Left ventricle myocardium superior (tissue), 1 donor: Measurements from ENCODE around the gene C3orf62. TPM values are rescaled to one million over a fixed set of nuclear protein-coding genes. Genes with fewer than 3 reads are reported as not detected.
A peak's percentile ranks its signal among the peaks of the same experiment; 100 is the strongest.
"Not testable (repeated sequence)": the region's sequence is repeated elsewhere in the genome, so short reads cannot be mapped to it uniquely, and the experiment has no call there.

ENCODE experiments used
- ATAC-seq: fragments of 200-7000 bp; cut with Tn5 transposase; one replicate; pipeline ENCODE4 v1.9.1; 2020; ENCODE audit warnings: mild to moderate bottlenecking, moderate library complexity
- DNase-seq: peaks from one replicate; pipeline ENCODE4 v3.0.0-alpha.2; 2020
- intact Hi-C: fragments of 100-400 bp; cut with micrococcal nuclease; formaldehyde crosslinking; loops from one replicate; pipeline ENCODE4 v1.11.0; 2022
- total RNA-seq: library from RNA; stranded (reverse); fragmentation: NEBNext Ultra II Directional; extraction: Animal tissue kit (Norgen Biotek cat#: 25700); gene quantifications from one replicate; pipeline ENCODE4 v1.2.1, GENCODE V29; 2021
- donor health status: DM: no; HTN: yes; CAD: no; lungs with severe emphysema.

C3orf62 gene
- total RNA-seq, 1 donor from 2014 or later, result 3.0 TPM

GRCh38 chr3:49273825-49274532, 3.1 kb downstream of the C3orf62 start:
- intact Hi-C loops, result loop anchor here (10.0 kb wide), 1 partner anchor 99 kb away; the partner anchor contains the start of gene KLHDC8B
- no peak for ATAC-seq

GRCh38 chr3:49271047-49271446, 6.0 kb downstream of the C3orf62 start:
- no peak for DNase-seq
- ATAC-seq, result no peak
- intact Hi-C loops, result loop anchor here (10.0 kb wide), 1 partner anchor 96 kb away; the partner anchor contains the start of gene KLHDC8B

More at GRCh38 chr3:49273825-49274532, 3.1 kb downstream of the C3orf62 start:
- DNase-seq, result no peak

GRCh38 chr3:49270156-49270500, 6.9 kb downstream of the C3orf62 start:
- no peak for DNase-seq
- intact Hi-C loops, result loop anchor here (10.0 kb wide), 1 partner anchor 95 kb away; the partner anchor contains the start of gene KLHDC8B
- ATAC-seq, result no peak

GRCh38 chr3:49269443-49270155, 7.4 kb downstream of the C3orf62 start:
- no peak for DNase-seq
- no peak for ATAC-seq
- intact Hi-C loops, result loop anchor here (10.0 kb wide), 1 partner anchor 95 kb away; the partner anchor contains the start of gene KLHDC8B

GRCh38 chr3:49266410-49267095, 10.5 kb downstream of the C3orf62 start:
- DNase-seq, result no peak
- intact Hi-C loops, result no loop called here
- ATAC-seq, result peak; percentile 39

GRCh38 chr3:49265661-49266386, 11.2 kb downstream of the C3orf62 start:
- DNase-seq, result no peak

GRCh38 chr3:49263159-49263889, 13.7 kb downstream of the C3orf62 start:
- intact Hi-C loops, result no loop called here
- ATAC-seq (peak; percentile 35), DNase-seq (no peak)

More at GRCh38 chr3:49265661-49266386, 11.2 kb downstream of the C3orf62 start:
- peak; percentile 52 for ATAC-seq
- intact Hi-C loops, result no loop called here

- no peak for DNase-seq
- intact Hi-C loops, result no loop called here
- no peak for ATAC-seq
Observed at GRCh38 chr3:49260806-49261324, 16.2 kb downstream of the C3orf62 start.

- no peak for DNase-seq
- intact Hi-C loops, result no loop called here
- ATAC-seq, result no peak
Observed at GRCh38 chr3:49257187-49257586, 19.8 kb downstream of the C3orf62 start.

- no peak for DNase-seq
- intact Hi-C loops, result no loop called here
Observed at GRCh38 chr3:49255718-49256511, 21.1 kb downstream of the C3orf62 start.

GRCh38 chr3:49255112-49255511, 21.9 kb downstream of the C3orf62 start:
- DNase-seq, result no peak
- intact Hi-C loops, result no loop called here
- ATAC-seq, result no peak

More at GRCh38 chr3:49255718-49256511, 21.1 kb downstream of the C3orf62 start:
- no peak for ATAC-seq

GRCh38 chr3:49253512-49253911, 23.5 kb downstream of the C3orf62 start:
- DNase-seq (no peak), ATAC-seq (no peak)
- intact Hi-C loops, result no loop called here

- ATAC-seq (peak; percentile 96), DNase-seq (no peak)
- intact Hi-C loops, result no loop called here
Observed at GRCh38 chr3:49248840-49249227, 28.2 kb downstream of the C3orf62 start.

GRCh38 chr3:49244581-49245205, 32.3 kb downstream of the C3orf62 start:
- intact Hi-C loops, result no loop called here
- DNase-seq, result no peak
- ATAC-seq, result peak; percentile 11

GRCh38 chr3:49240091-49240490, 36.9 kb downstream of the C3orf62 start:
- intact Hi-C loops, DNase-seq, ATAC-seq: not testable (repeated sequence)

GRCh38 chr3:49238274-49239127, 38.5 kb downstream of the C3orf62 start:
- DNase-seq, result no peak
- ATAC-seq, result peak; percentile 88

More at GRCh38 chr3:49238274-49239127, 38.5 kb downstream of the C3orf62 start:
- intact Hi-C loops, result no loop called here
